BE2C (cell line): ENCODE results near the gene SOX11. TPM values are rescaled to one million over a fixed set of nuclear protein-coding genes. Genes with fewer than 3 reads are reported as not detected.
A peak's percentile ranks its signal among the peaks of the same experiment; 100 is the strongest.
"Not testable (repeated sequence)": the region's sequence is repeated elsewhere in the genome, so short reads cannot be mapped to it uniquely, and the experiment has no call there.

Experiments
- DNase-seq: peaks from one replicate; pipeline ENCODE4 v3.0.0-alpha.2; 2020
- H3K27me3 ChIP-seq: fragments of 250-450 bp; sonication (Bioruptor Pico); 2 replicates; pipeline ENCODE4 v1.5.1; 2020; ENCODE audit warnings: mild to moderate bottlenecking
- H3K36me3 ChIP-seq: fragments of 250-450 bp; sonication (Bioruptor Pico); 2 replicates; pipeline ENCODE4 v1.5.1; 2020; ENCODE audit warnings: mild to moderate bottlenecking
- H3K4me1 ChIP-seq: fragments of 250-450 bp; sonication (Bioruptor Pico); 2 replicates; pipeline ENCODE4 v1.5.1; 2020
- H3K4me3 ChIP-seq: 2 replicates; pipeline ENCODE4 v1.5.1; 2011; ENCODE audit warnings: low read depth, low read length
- H3K9me3 ChIP-seq: fragments of 250-450 bp; sonication (Bioruptor Pico); 2 replicates; pipeline ENCODE4 v1.5.1; 2020
- polyA plus RNA-seq: library from polyadenylated mRNA; unstranded; fragments of >200 nt; gene quantifications from one replicate; pipeline ENCODE4 v1.2.1, GENCODE V29; 2012; ENCODE audit warnings: low read depth, missing spikeins; ENCODE audit not compliant: insufficient read length, insufficient read depth
- TF ChIP-seq, protein P1 (sequence below): IDR thresholded peaks from 2 replicates; pipeline ENCODE4 v1.5.1; 2012; ENCODE audit warnings: mild to moderate bottlenecking, low read depth, low read length

The SOX11 gene
- polyA plus RNA-seq, result 11.6 TPM

DNA sequence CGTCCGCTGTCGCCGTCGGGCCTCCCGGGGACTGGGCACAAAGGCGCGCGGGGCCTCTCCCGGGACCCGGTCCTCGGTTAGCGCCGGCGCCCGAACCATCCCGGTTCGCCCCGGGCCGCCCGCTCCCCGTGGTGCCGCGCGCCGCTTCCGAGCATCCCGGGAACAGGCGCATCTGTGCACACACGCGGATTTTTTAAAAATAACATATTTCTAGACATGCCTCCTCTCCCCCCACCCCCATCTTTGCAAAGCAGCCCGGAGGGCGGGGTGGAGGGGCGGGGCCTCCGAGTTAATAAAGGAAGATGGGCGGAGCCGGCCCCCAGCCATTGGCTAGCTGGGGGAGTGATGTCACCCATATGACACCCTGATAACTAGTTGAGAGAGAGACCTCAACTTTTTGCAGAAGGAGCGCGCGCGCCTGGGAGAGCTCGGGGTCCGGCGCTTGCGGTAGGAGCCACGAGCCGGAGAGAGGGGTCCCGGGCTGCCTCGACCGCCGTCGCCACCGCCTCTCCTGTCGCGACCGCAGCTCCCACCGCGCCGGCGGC lies at the start of gene SOX11:
SOX11 (plus strand) TSS at position 400 of the 545 bp plus-strand sequence. CDS start 338 bp downstream, outside the sequence.
- Histone ChIP-seq H3K4me3 (peak within 1 kb of the TSS; percentile 41), H3K27me3 (peaks cover 70% of the 10 kb centered on the region), H3K4me1 (no peaks in the 10 kb centered on the region), H3K9me3 (no peaks in the 10 kb centered on the region), H3K36me3 (no peaks in the 10 kb centered on the region)
- TF ChIP-seq, protein P1, sequence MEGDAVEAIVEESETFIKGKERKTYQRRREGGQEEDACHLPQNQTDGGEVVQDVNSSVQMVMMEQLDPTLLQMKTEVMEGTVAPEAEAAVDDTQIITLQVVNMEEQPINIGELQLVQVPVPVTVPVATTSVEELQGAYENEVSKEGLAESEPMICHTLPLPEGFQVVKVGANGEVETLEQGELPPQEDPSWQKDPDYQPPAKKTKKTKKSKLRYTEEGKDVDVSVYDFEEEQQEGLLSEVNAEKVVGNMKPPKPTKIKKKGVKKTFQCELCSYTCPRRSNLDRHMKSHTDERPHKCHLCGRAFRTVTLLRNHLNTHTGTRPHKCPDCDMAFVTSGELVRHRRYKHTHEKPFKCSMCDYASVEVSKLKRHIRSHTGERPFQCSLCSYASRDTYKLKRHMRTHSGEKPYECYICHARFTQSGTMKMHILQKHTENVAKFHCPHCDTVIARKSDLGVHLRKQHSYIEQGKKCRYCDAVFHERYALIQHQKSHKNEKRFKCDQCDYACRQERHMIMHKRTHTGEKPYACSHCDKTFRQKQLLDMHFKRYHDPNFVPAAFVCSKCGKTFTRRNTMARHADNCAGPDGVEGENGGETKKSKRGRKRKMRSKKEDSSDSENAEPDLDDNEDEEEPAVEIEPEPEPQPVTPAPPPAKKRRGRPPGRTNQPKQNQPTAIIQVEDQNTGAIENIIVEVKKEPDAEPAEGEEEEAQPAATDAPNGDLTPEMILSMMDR, result no peak
- peak; percentile 77 for DNase-seq

DNA sequence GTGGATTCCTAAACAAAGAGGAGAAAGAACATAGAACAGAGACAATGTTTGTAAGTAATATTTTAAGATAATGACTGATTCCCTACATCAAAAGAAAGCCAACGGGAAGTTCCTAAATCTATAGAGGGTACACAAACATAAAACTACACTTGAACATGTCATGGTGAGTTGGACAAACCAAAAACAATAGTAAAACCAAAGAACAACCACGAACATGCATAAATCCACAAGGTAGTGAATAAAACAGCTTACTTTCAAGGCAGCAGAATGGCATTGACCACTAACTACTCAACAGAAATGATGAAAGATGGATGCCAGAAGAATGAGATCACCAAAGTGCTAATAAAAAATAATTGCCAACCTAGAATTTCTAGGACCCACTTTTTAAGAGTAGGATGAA lies 39.5 kb upstream of the SOX11 start:
- H3K36me3 ChIP-seq, H3K27me3 ChIP-seq, H3K9me3 ChIP-seq, DNase-seq, H3K4me1 ChIP-seq, H3K4me3 ChIP-seq: not testable (repeated sequence)

DNA sequence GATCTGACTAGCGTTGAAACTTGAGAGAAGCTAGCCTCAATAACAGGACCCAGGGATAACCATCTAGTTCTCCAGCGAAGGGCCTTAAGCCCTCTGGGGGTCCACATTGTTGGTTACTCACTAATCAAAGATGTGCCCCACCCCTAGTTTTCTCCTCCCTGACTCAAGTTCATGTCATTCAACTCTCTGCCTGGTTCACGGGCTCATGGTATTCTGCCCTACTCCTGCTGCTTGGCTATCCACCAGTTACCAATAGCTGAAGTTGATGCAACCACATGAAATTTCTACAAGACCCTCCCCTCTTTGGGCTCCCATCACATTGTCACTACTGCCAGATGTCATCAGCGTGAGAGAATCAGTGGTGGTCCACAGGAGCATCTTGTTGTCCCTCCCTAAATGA lies 38.4 kb upstream of the SOX11 start:
- not testable (repeated sequence) for H3K36me3 ChIP-seq, DNase-seq, H3K4me3 ChIP-seq, H3K4me1 ChIP-seq, H3K9me3 ChIP-seq, H3K27me3 ChIP-seq

DNA sequence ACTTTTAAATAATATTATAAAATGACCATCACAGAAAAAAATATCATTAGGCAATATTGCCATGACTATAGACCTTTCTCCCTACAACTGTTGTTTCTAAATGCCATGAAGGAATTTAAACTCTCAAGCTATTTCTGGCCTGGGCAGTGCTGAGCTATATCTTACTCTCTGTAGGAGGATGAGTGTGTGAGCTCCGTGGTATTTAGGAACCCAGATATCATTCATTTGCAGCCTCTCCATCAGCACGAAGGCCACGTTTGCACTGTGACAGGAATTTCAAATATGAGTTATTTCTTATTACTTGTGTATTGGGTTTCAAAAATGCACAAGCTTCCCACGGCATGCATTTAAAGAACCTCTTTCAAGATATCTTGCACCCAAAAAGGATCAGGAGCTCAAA lies 35.0 kb upstream of the SOX11 start:
- Histone ChIP-seq H3K27me3 (no peaks in the 10 kb centered on the region), H3K36me3 (no peaks in the 10 kb centered on the region), H3K4me3 (no peak overlapping the region), H3K9me3 (no peaks in the 10 kb centered on the region; the same call in 1 of the 2 replicates), H3K4me1 (no peaks in the 10 kb centered on the region)
- DNase-seq, result no peak
- TF ChIP-seq, protein P1, result no peak

DNA sequence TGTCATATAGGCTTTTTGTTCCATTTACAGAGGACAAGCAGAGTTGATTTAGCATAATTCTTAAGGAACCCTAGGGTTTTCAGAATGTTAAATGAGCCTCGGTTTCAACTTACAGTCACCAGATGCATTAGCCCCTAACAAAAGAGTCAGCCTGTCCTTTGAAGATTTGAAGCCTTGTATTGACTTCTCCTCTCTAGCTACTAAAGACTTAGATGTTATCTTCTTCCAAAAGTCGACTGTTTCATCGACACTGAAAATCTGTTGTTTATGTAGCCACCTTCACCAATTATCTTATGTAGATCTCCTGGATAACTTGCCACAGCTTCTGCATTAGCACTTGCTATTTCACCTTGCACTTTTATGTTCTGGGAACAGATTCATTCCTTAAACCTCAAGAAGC lies 31.6 kb upstream of the SOX11 start:
- no peak for DNase-seq
- no peaks in the 10 kb centered on the region; the same call in 1 of the 2 replicates for H3K9me3 ChIP-seq
- H3K4me1 ChIP-seq, result no peaks in the 10 kb centered on the region
- no peaks in the 10 kb centered on the region for H3K27me3 ChIP-seq
- H3K4me3 ChIP-seq, result no peak overlapping the region
- no peaks in the 10 kb centered on the region for H3K36me3 ChIP-seq
- TF ChIP-seq, protein P1, result no peak

DNA sequence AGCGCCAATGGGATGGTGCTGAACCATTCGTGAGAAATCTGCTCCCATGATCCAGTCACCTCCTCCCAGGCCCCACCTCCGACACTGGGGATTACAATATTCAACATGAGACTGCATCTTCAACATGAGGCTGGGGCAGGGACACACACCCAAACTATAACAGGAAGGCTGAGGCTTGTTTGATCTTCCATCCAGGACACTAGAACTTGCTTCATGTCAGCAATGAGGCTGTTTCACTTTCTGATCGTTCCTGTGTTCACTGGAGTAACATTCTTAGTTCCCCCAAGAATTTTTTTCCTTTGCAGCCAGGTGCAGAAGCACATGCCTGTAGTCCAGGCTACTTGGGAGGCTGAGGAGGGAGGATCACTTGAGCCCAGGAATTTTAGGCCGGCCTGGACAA lies 30.8 kb upstream of the SOX11 start:
- no peak overlapping the region for H3K4me3 ChIP-seq
- TF ChIP-seq, protein P1, result no peak
- H3K4me1 ChIP-seq, result no peaks in the 10 kb centered on the region
- H3K27me3 ChIP-seq, result no peaks in the 10 kb centered on the region
- no peaks in the 10 kb centered on the region; the same call in 1 of the 2 replicates for H3K9me3 ChIP-seq
- DNase-seq, result no peak
- no peaks in the 10 kb centered on the region for H3K36me3 ChIP-seq

DNA sequence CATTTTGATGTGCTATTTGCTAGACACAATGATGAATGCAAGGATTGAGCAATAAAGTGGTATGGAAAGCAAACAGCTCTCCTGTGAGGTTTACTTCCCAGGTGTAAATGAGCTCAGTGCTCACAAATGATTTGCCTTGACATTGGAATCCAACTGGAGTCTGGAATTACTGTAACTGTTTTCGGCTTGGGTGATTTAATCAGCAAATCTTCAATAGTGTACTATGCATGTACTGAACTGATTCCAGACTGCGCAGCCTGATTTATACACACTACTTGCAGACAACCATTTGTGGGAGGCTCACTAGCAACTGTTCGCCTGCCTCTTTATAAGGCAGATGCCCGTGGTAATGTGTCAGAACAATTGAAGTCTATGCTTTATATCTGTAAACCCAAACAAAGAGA lies 27.9 kb upstream of the SOX11 start:
- no peak for DNase-seq
- TF ChIP-seq, protein P1, result no peak
- H3K27me3 ChIP-seq, result no peaks in the 10 kb centered on the region
- H3K9me3 ChIP-seq, result no peaks in the 10 kb centered on the region
- H3K36me3 ChIP-seq, result no peaks in the 10 kb centered on the region
- H3K4me3 ChIP-seq, result no peak overlapping the region
- no peaks in the 10 kb centered on the region for H3K4me1 ChIP-seq
